Ectodermal cell (in vitro differentiated cells): Measurements from ENCODE around the gene TGFBI. TPM values are rescaled to one million over a fixed set of nuclear protein-coding genes. Genes with fewer than 3 reads are reported as not detected.

ENCODE experiments used
- H3K27ac ChIP-seq: 2 replicates; pipeline ENCODE4 v1.7.0; 2013; ENCODE audit warnings: mild to moderate bottlenecking, low read depth, low read length; ENCODE audit not compliant: insufficient read depth, poor library complexity, severe bottlenecking
- H3K27me3 ChIP-seq: 2 replicates; pipeline ENCODE4 v1.7.0; 2013; ENCODE audit warnings: mild to moderate bottlenecking, low read length; ENCODE audit not compliant: insufficient read depth, control insufficient read depth, poor library complexity, severe bottlenecking
- H3K36me3 ChIP-seq: one replicate; pipeline ENCODE4 v1.7.0; 2013; ENCODE audit warnings: low read length; ENCODE audit not compliant: control insufficient read depth, insufficient read depth
- H3K4me1 ChIP-seq: one replicate; pipeline ENCODE4 v1.7.0; 2013; ENCODE audit warnings: low read length; ENCODE audit not compliant: control insufficient read depth, insufficient read depth
- H3K4me3 ChIP-seq: 2 replicates; pipeline ENCODE4 v1.7.0; 2013; ENCODE audit warnings: low read depth, low read length, control low read depth; ENCODE audit not compliant: insufficient read depth
- H3K9me3 ChIP-seq: 2 replicates; pipeline ENCODE4 v1.7.0; 2013; ENCODE audit warnings: mild to moderate bottlenecking, low read length, moderate library complexity; ENCODE audit not compliant: control insufficient read depth
- WGBS, 2 experiments: methylation state at CpG; one replicate each; pipeline ENCODE4 v1.1.7; 2013; ENCODE audit warnings: missing lambda C conversion rate in 2 of 2; 5-methylcytosine and 5-hydroxymethylcytosine counted together
- polyA plus RNA-seq, 4 experiments: library from polyadenylated mRNA; stranded (reverse); fragments of 50-300 nt; gene quantifications; one replicate each; pipeline ENCODE4 v1.2.3, GENCODE V29; 2013

Gene TGFBI
- 19.4 TPM for polyA plus RNA-seq (2013, experiment 1 of 4)
- 14.7 TPM for polyA plus RNA-seq (2013, experiment 2 of 4)
- 20.0 TPM for polyA plus RNA-seq (2013, experiment 3 of 4)
- 19.0 TPM for polyA plus RNA-seq (2013, experiment 4 of 4)

- Histone ChIP-seq H3K9me3 (no peaks in the 10 kb centered on the region), H3K27ac (no peak within 1 kb of the TSS), H3K36me3 (no peaks in the 10 kb centered on the region), H3K27me3 (peaks cover 45% of the 10 kb centered on the region), H3K4me1 (peaks cover 4% of the 10 kb centered on the region), H3K4me3 (peak within 1 kb of the TSS; percentile 44)
- 6 to 7% methylated on average over 68 of the region's 68 CpGs for WGBS, 2 experiments
Measured at GRCh38 chr5:136028782-136029742, at the start of gene TGFBI. Gene TGFBI (plus strand): TSS chr5:136028988. CDS start chr5:136029056, 68 bp downstream.

DNA sequence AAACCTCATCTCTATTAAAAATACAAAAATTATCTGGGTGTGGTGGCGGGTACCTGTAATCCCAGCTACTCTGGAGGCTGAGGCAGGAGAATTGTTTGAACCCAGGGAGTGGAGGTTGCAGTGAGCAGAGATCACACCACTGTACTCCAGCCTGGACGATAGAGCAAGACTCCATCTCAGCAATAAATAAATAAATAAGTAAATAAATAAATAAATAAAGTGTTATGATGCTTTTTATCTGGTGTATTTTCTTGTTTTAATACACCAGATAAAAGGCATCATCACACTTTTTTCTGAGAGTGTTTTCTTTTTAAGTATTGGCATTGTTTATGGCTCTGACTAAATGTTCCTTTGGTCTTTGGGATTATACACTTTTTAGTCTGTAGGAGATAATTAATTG lies 49.8 kb upstream of the TGFBI start:
- 100% methylated on average over 2 of the region's 2 CpGs for WGBS, 2 experiments
- Histone ChIP-seq H3K4me3 (no peak overlapping the region), H3K9me3 (no peaks in the 10 kb centered on the region), H3K4me1 (no peaks in the 10 kb centered on the region), H3K27ac (no peak overlapping the region), H3K27me3 (no peaks in the 10 kb centered on the region), H3K36me3 (no peaks in the 10 kb centered on the region)

DNA sequence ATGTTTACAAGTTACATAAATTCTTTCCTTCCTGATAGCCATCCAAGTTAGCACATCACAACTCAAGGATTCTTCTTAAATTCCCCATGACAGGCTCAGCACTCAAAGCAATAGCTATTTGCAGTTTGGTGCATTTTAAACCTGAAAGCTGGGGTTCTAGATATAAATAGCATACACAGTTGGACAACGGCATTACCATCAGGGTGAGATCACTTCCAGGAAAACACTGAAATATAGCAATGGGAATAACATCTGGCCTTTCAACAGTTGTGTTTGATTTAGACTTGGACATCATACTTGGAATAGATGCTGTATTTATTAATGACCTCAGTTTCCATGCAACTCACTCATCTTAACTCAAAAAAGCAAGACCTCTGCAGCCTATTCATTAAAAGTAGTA lies 49.3 kb upstream of the TGFBI start:
- no peaks in the 10 kb centered on the region for H3K9me3 ChIP-seq
- 100% methylated on average over 1 of the region's 1 CpG for WGBS, 2 experiments
- H3K36me3 ChIP-seq, result no peaks in the 10 kb centered on the region
- no peaks in the 10 kb centered on the region for H3K27me3 ChIP-seq
- H3K4me3 ChIP-seq, result no peak overlapping the region
- no peak overlapping the region for H3K27ac ChIP-seq
- H3K4me1 ChIP-seq, result no peaks in the 10 kb centered on the region

- Histone ChIP-seq H3K9me3 (no peaks in the 10 kb centered on the region), H3K4me1 (no peaks in the 10 kb centered on the region), H3K4me3 (no peak overlapping the region), H3K27ac (no peak overlapping the region), H3K36me3 (no peaks in the 10 kb centered on the region), H3K27me3 (no peaks in the 10 kb centered on the region)
- 78% methylated on average over 1 of the region's 1 CpG; no CpG with 5 or more reads in 1 of the 2 experiments for WGBS, 2 experiments
Measured at GRCh38 chr5:135980620-135981019, 48.2 kb upstream of the TGFBI start.

DNA sequence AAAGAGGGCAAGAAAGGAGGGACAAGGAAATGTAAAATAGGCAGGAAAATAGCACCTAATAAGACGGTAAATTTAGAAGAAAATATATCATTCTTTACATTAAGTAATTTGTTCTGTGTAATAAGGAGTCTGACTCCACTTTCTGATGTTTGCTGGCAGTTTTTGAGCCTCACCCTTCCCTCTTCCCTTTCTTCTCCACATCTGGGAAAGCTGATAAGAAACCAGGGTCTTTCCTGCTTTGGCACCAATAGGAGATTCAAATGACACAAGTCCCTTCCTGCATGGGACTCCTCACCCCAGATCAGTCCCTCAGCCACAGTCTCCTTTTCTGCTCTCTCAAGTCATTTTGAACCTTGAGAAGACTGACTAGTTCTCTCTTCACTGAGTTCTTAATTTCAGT lies 42.8 kb upstream of the TGFBI start:
- Histone ChIP-seq H3K4me3 (no peak overlapping the region), H3K27ac (no peak overlapping the region), H3K4me1 (no peaks in the 10 kb centered on the region), H3K9me3 (no peaks in the 10 kb centered on the region), H3K36me3 (no peaks in the 10 kb centered on the region), H3K27me3 (no peaks in the 10 kb centered on the region)
- no CpG with 5 or more reads among the region's 1 CpG for WGBS, 2 experiments

DNA sequence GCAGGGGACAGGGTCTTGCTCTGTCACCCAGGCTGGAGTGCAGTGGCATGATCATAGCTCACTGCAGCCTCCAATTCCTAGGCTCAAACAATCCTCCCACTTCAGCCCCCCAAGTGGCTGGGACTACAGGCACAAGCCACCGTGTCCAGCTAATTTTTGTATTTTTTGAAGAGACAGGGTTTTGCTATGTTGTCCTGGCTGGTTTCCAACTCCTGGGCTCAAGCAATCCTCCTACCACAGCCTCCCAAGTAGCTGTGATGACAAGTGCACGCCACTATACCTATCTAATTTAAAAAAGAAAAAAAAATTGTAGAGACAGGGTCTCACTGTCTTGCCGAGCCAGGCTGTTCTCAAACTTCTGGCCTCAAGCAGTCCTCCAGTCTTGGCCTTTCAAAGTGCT lies 42.4 kb upstream of the TGFBI start:
- H3K9me3 ChIP-seq, result no peaks in the 10 kb centered on the region
- H3K4me3 ChIP-seq, result no peak overlapping the region
- no peaks in the 10 kb centered on the region for H3K27me3 ChIP-seq
- no peaks in the 10 kb centered on the region for H3K36me3 ChIP-seq
- 85 to 91% methylated on average over 3 of the region's 3 CpGs for WGBS, 2 experiments
- H3K4me1 ChIP-seq, result no peaks in the 10 kb centered on the region
- H3K27ac ChIP-seq, result no peak overlapping the region

DNA sequence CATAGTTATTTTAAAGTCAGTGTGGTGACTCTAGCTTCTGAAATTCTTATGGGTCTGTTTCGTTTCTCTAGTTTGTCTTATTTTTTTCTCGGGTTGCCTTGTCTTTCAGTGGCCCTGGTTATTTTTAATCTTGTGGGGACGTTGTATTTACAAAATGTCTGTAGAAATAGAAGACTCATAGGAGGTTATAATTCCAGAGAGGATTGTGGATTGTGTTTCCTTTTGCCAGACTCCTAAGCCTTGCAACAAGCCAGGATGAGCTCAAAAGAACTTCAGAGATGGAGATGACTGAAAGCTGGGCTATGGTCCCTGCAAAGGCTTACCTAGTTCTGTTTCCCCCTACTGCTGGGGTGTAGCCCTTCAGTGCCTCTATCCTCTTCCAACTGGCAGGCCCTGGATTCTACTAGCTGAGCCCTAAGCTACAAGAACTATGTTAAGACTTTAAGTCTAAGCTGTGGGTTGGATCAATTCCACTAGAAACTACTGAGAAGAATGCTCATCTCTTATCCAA lies 41.8 kb upstream of the TGFBI start:
- Histone ChIP-seq H3K4me3 (no peak overlapping the region), H3K4me1 (no peaks in the 10 kb centered on the region), H3K36me3 (no peaks in the 10 kb centered on the region), H3K27me3 (no peaks in the 10 kb centered on the region), H3K27ac (no peak overlapping the region), H3K9me3 (no peaks in the 10 kb centered on the region)
- 96 to 98% methylated on average over 3 of the region's 3 CpGs for WGBS, 2 experiments

DNA sequence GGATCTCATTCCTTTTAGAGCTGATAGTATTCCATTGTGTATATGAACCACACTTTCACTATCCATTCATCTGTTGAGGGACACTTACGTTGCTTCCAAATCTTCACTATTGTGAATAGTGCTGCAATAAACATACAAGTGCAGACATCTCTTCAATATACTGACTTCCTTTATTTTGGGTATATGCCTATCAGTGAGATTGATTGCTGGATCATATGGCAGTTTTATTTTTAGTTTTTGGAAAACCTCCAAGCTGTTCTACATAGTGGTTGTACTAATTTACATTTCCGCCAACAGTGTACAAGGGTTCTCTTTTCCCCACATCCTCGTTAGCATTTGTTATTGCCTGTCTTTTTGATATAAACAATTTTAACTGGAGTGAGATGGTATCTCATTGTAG lies 40.2 kb upstream of the TGFBI start:
- 81 to 97% methylated on average over 3 of the region's 3 CpGs for WGBS, 2 experiments
- Histone ChIP-seq H3K4me1 (no peaks in the 10 kb centered on the region), H3K27me3 (no peaks in the 10 kb centered on the region), H3K9me3 (no peaks in the 10 kb centered on the region), H3K4me3 (no peak overlapping the region), H3K36me3 (no peaks in the 10 kb centered on the region), H3K27ac (no peak overlapping the region)

DNA sequence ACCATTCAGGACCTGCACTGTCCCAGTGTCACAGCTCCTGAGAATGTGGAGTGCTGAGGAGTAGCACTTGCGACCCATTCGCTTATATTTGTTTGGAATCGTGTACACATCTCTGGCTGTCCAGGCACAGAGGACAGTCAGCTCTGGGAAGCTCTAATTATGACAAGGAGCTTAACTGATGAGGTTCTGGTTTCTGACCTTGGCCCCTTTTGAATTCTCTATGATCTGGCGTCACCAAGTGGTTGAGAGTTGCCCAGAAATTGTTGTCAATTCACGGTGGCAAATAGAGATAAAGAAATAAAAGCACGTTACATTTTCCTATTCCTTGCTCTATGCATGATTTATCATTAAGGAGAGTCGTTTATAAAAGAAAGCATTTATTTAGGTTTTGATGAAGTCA lies 39.1 kb upstream of the TGFBI start:
- Histone ChIP-seq H3K27ac (no peak overlapping the region), H3K4me1 (no peaks in the 10 kb centered on the region), H3K27me3 (no peaks in the 10 kb centered on the region), H3K4me3 (no peak overlapping the region), H3K9me3 (no peaks in the 10 kb centered on the region), H3K36me3 (no peaks in the 10 kb centered on the region)
- 93 to 94% methylated on average over 7 of the region's 7 CpGs for WGBS, 2 experiments

GRCh38 chr5:135990528-135991255 lies 38.1 kb upstream of the TGFBI start:
- Histone ChIP-seq H3K27me3 (no peaks in the 10 kb centered on the region), H3K36me3 (no peaks in the 10 kb centered on the region), H3K4me1 (no peaks in the 10 kb centered on the region), H3K9me3 (no peaks in the 10 kb centered on the region), H3K27ac (no peak overlapping the region), H3K4me3 (no peak overlapping the region)
- 92% methylated on average over 21 of the region's 21 CpGs for WGBS, 2 experiments
